Large intestine (tissue), 3 donors: Measurements from ENCODE around the gene RPE65. TPM values are rescaled to one million over a fixed set of nuclear protein-coding genes. Genes with fewer than 3 reads are reported as not detected.
"Not testable (repeated sequence)": the region's sequence is repeated elsewhere in the genome, so short reads cannot be mapped to it uniquely, and the experiment has no call there.

Experiments used
- DNase-seq, 2 donors: peaks; one replicate each; pipeline versions ENCODE4 v3.0.0 to v3.0.0-alpha.2; 2013
- H3K27ac ChIP-seq: one replicate; pipeline ENCODE4 v1.5.1; 2013; ENCODE audit warnings: low read length
- H3K27me3 ChIP-seq: 2 replicates; pipeline ENCODE4 v1.6.1; 2013; ENCODE audit warnings: low read length; ENCODE audit not compliant: control insufficient read depth, insufficient read depth
- H3K36me3 ChIP-seq: 2 replicates; pipeline ENCODE4 v1.6.1; 2013; ENCODE audit warnings: low read length; ENCODE audit not compliant: control insufficient read depth, insufficient read depth
- H3K4me1 ChIP-seq: one replicate; pipeline ENCODE4 v1.6.1; 2013; ENCODE audit warnings: low read length; ENCODE audit not compliant: control insufficient read depth, insufficient read depth
- H3K4me3 ChIP-seq: one replicate; pipeline ENCODE4 v1.5.1; 2013; ENCODE audit warnings: low read length
- H3K9me3 ChIP-seq: one replicate; pipeline ENCODE4 v1.6.1; 2013; ENCODE audit warnings: mild to moderate bottlenecking, low read depth, low read length, moderate library complexity; ENCODE audit not compliant: control insufficient read depth
- WGBS: methylation state at CpG from one replicate; pipeline ENCODE4 v1.1.5; 2013; ENCODE audit warnings: low lambda C conversion rate; ENCODE audit not compliant: insufficient coverage; 5-methylcytosine and 5-hydroxymethylcytosine counted together
- polyA plus RNA-seq: library from polyadenylated mRNA; unstranded; fragments of 120-200 nt; gene quantifications from one replicate; pipeline ENCODE4 v1.2.1, GENCODE V29; 2013

The RPE65 gene
- polyA plus RNA-seq, 1 donor, result 1.2 TPM

GRCh38 chr1:68426594-68426993, 23.2 kb downstream of the RPE65 start:
- H3K4me3 ChIP-seq, result no peak overlapping the region
- H3K9me3 ChIP-seq, result no peaks in the 10 kb centered on the region
- H3K36me3 ChIP-seq, result no peaks in the 10 kb centered on the region
- 91% methylated on average over 1 of the region's 2 CpGs for WGBS
- H3K4me1 ChIP-seq, result no peaks in the 10 kb centered on the region
- H3K27ac ChIP-seq, result no peak overlapping the region
- DNase-seq, result no peak
- H3K27me3 ChIP-seq, result no peaks in the 10 kb centered on the region

- 90% methylated on average over 5 of the region's 5 CpGs for WGBS
- Histone ChIP-seq H3K4me3 (no peak overlapping the region), H3K36me3 (no peaks in the 10 kb centered on the region), H3K27ac (no peak overlapping the region), H3K27me3 (no peaks in the 10 kb centered on the region), H3K4me1 (no peaks in the 10 kb centered on the region), H3K9me3 (no peaks in the 10 kb centered on the region)
- DNase-seq, result no peak
Observed at GRCh38 chr1:68421350-68421749, 28.4 kb downstream of the RPE65 start.

GRCh38 chr1:68409426-68409825, 40.3 kb downstream of the RPE65 start:
- WGBS, result no CpG with 5 or more reads among the region's 2 CpGs

GRCh38 chr1:68401506-68401905, 48.2 kb downstream of the RPE65 start:
- no peak overlapping the region for H3K4me3 ChIP-seq
- no peak for DNase-seq
- no peaks in the 10 kb centered on the region for H3K9me3 ChIP-seq
- no peaks in the 10 kb centered on the region for H3K27me3 ChIP-seq
- no peaks in the 10 kb centered on the region for H3K4me1 ChIP-seq
- WGBS, result 79% methylated on average over 2 of the region's 4 CpGs
- H3K27ac ChIP-seq, result no peak overlapping the region
- H3K36me3 ChIP-seq, result no peaks in the 10 kb centered on the region

More at GRCh38 chr1:68409426-68409825, 40.3 kb downstream of the RPE65 start:
- no peak overlapping the region for H3K27ac ChIP-seq
- H3K4me3 ChIP-seq, result no peak overlapping the region
- no peak for DNase-seq
- H3K4me1 ChIP-seq, result no peaks in the 10 kb centered on the region
- H3K36me3 ChIP-seq, result no peaks in the 10 kb centered on the region
- no peaks in the 10 kb centered on the region for H3K27me3 ChIP-seq
- no peaks in the 10 kb centered on the region for H3K9me3 ChIP-seq

- no CpG with 5 or more reads among the region's 3 CpGs for WGBS
- DNase-seq, result not testable (repeated sequence)
Observed at GRCh38 chr1:68395575-68395974, 54.2 kb downstream of the RPE65 start.

GRCh38 chr1:68392474-68392873, 57.3 kb downstream of the RPE65 start:
- not testable (repeated sequence) for H3K9me3 ChIP-seq, H3K27ac ChIP-seq, H3K4me3 ChIP-seq, H3K4me1 ChIP-seq, DNase-seq, H3K27me3 ChIP-seq, H3K36me3 ChIP-seq
- WGBS, result no CpG with 5 or more reads among the region's 5 CpGs

More at GRCh38 chr1:68395575-68395974, 54.2 kb downstream of the RPE65 start:
- not testable (repeated sequence) for H3K36me3 ChIP-seq, H3K4me3 ChIP-seq, H3K9me3 ChIP-seq, H3K27ac ChIP-seq, H3K4me1 ChIP-seq, H3K27me3 ChIP-seq

- WGBS, result no CpG with 5 or more reads among the region's 10 CpGs
- H3K27me3 ChIP-seq, H3K36me3 ChIP-seq, H3K9me3 ChIP-seq, H3K27ac ChIP-seq, H3K4me1 ChIP-seq, DNase-seq, H3K4me3 ChIP-seq: not testable (repeated sequence)
Observed at GRCh38 chr1:68385798-68386524, 63.8 kb downstream of the RPE65 start.

- no peaks in the 10 kb centered on the region for H3K4me1 ChIP-seq
- no peaks in the 10 kb centered on the region for H3K36me3 ChIP-seq
- no peaks in the 10 kb centered on the region for H3K27me3 ChIP-seq
- H3K9me3 ChIP-seq, result no peaks in the 10 kb centered on the region
- no peak for DNase-seq
- H3K4me3 ChIP-seq, result no peak overlapping the region
- no peak overlapping the region for H3K27ac ChIP-seq
- no CpG with 5 or more reads among the region's 2 CpGs for WGBS
Observed at GRCh38 chr1:68384872-68385411, 64.8 kb downstream of the RPE65 start.

- WGBS, result no CpG with 5 or more reads among the region's 2 CpGs
- Histone ChIP-seq H3K27ac (no peak overlapping the region), H3K4me3 (no peak overlapping the region), H3K36me3 (no peaks in the 10 kb centered on the region), H3K4me1 (no peaks in the 10 kb centered on the region), H3K9me3 (no peaks in the 10 kb centered on the region), H3K27me3 (no peaks in the 10 kb centered on the region)
- no peak for DNase-seq
Observed at GRCh38 chr1:68384321-68384813, 65.4 kb downstream of the RPE65 start.

- H3K27ac ChIP-seq, result no peak overlapping the region
Observed at GRCh38 chr1:68383092-68383491, 66.7 kb downstream of the RPE65 start.

GRCh38 chr1:68379085-68379478, 70.7 kb downstream of the RPE65 start:
- no peak for DNase-seq
- no peaks in the 10 kb centered on the region for H3K9me3 ChIP-seq

More at GRCh38 chr1:68383092-68383491, 66.7 kb downstream of the RPE65 start:
- Histone ChIP-seq H3K4me1 (no peaks in the 10 kb centered on the region), H3K36me3 (no peaks in the 10 kb centered on the region), H3K4me3 (no peak overlapping the region), H3K27me3 (no peaks in the 10 kb centered on the region), H3K9me3 (no peaks in the 10 kb centered on the region)
- no CpG with 5 or more reads among the region's 2 CpGs for WGBS
- DNase-seq, result no peak

More at GRCh38 chr1:68379085-68379478, 70.7 kb downstream of the RPE65 start:
- no peaks in the 10 kb centered on the region for H3K4me1 ChIP-seq
- no peaks in the 10 kb centered on the region for H3K27me3 ChIP-seq
- H3K27ac ChIP-seq, result no peak overlapping the region
- H3K36me3 ChIP-seq, result no peaks in the 10 kb centered on the region
- H3K4me3 ChIP-seq, result no peak overlapping the region
